ENCODE results near the gene BMPR2.

BMPR2 gene

DNA sequence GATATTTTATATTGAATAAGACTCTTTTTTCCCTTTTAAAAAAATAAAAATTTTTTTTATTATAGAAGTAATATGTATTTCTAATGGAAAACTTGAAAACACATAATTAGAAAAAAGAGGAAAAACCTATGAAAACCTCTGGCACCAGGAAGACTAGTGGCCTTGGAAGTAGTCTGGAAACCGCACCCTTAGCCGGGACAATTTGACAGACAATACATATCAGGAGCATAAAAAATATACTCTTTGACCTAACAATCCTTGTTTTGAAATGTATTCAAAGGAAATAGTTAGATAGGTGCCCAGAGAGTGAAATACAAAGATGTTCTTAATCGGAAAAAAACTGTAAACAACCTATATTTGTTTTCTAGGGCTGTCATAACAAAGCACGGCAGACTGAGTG is 223.8 kb downstream of the BMPR2 start:
- H3K9ac ChIP-seq (ENCODE audit: low read depth, low read length), result no peak overlapping the region
- H3K27ac ChIP-seq (ENCODE audit: low read depth, low read length), result no peak overlapping the region
- WGBS, result 88% methylated on average over 4 of the region's 4 CpGs
- no peaks in the 10 kb centered on the region for H3K4me1 ChIP-seq (ENCODE audit: insufficient read depth, low read length)
- H3K27me3 ChIP-seq (ENCODE audit: insufficient read depth, low read length), result no peaks in the 10 kb centered on the region
- no peaks in the 10 kb centered on the region for H3K36me3 ChIP-seq (ENCODE audit: insufficient read depth, low read length)
- H3K4me3 ChIP-seq (ENCODE audit: low read length), result no peak overlapping the region
- H3K9me3 ChIP-seq (ENCODE audit: insufficient read depth, low read depth, low read length), result no peaks in the 10 kb centered on the region

DNA sequence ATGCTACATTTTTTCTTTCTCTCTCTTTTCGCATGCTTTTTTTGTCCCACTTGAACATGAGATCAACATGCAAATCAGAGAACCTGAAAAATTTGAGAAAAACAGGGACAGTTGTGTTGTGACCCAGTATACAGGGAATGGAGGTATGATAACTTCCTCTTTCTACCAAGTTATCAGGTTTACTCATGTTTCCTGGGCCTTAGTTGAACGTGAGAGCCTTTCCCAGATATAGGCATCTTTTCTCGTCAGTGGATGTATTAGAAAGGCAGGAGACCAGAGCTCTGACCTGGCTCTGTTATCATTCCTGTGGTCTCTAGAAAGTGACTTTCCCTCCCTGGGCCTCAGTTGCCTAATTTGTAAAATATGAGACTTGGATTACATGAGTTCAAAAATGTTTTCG is 228.6 kb downstream of the BMPR2 start:
- no peak overlapping the region for H3K27ac ChIP-seq (ENCODE audit: low read depth, low read length)

DNA sequence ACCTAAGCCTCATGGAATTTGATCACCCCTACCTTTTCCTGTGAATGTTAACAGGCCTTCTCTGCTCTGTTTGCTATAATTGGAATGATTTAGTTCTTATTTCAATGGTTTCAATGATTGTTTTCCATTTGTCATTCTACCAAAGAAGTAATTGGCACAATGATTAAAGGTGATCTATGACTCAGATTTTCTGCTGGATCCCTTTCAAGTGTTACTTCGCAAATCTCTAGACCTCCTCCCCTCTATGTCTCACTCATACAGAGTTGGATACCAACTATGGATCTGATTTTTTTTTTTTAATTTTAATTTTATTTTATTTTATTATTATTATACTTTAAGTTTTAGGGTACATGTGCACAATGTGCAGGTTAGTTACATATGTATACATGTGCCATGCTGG is 229.0 kb downstream of the BMPR2 start:
- no peaks in the 10 kb centered on the region for H3K27me3 ChIP-seq (ENCODE audit: insufficient read depth, low read length)
- H3K4me3 ChIP-seq (ENCODE audit: low read length), result no peak overlapping the region
- H3K9me3 ChIP-seq (ENCODE audit: insufficient read depth, low read depth, low read length), result no peaks in the 10 kb centered on the region
- H3K4me1 ChIP-seq (ENCODE audit: insufficient read depth, low read length), result peaks cover 5% of the 10 kb centered on the region; the same call in 1 of the 2 replicates
- WGBS, result 100% methylated on average over 1 of the region's 1 CpG
- H3K36me3 ChIP-seq (ENCODE audit: insufficient read depth, low read length), result no peaks in the 10 kb centered on the region
- no peak overlapping the region for H3K27ac ChIP-seq (ENCODE audit: low read depth, low read length)
- no peak overlapping the region for H3K9ac ChIP-seq (ENCODE audit: low read depth, low read length)

More for the DNA sequence above, 228.6 kb downstream of the BMPR2 start:
- WGBS, result 87% methylated on average over 3 of the region's 4 CpGs
- Histone ChIP-seq H3K9me3 (ENCODE audit: insufficient read depth, low read depth, low read length) (no peaks in the 10 kb centered on the region), H3K9ac (ENCODE audit: low read depth, low read length) (no peak overlapping the region), H3K36me3 (ENCODE audit: insufficient read depth, low read length) (no peaks in the 10 kb centered on the region), H3K4me3 (ENCODE audit: low read length) (no peak overlapping the region), H3K4me1 (ENCODE audit: insufficient read depth, low read length) (peaks cover 1% of the 10 kb centered on the region; the same call in 1 of the 2 replicates), H3K27me3 (ENCODE audit: insufficient read depth, low read length) (no peaks in the 10 kb centered on the region)

DNA sequence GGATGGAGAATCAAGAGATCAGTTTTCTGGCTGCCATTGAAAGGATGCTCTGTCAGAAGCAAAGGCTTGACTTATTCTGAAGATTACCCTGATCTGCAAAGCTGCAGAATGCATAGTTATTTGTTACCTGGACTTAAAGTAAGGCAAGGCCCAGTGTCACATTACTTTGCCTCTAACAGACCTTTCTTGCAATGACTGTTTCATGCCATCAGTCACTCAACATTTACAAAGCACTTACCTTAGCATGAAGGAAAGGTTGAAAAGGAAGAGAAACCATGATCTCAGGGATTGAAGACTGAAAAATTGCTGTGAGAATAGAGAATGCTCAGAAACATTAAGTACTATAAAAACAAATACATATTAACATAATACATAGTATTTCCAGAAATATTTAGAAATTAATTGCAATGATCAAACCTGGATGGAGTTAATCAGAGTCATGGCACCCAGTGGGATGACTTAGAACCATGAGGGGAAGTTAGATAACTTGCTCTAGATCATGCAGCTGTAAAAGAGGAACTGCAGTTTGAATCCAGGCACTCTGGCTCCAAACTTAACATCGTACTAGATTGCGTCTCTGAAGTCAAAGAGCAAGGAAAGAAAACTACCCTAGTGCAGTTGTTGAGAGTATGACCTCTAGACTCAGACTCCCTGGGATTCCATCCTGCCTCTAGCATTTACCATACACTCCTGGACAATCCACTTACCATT is 232.2 kb downstream of the BMPR2 start:
- WGBS, result 100% methylated on average over 2 of the region's 2 CpGs
- Histone ChIP-seq H3K4me1 (ENCODE audit: insufficient read depth, low read length) (peaks cover 5% of the 10 kb centered on the region; the same call in 1 of the 2 replicates), H3K4me3 (ENCODE audit: low read length) (no peak overlapping the region), H3K9ac (ENCODE audit: low read depth, low read length) (no peak overlapping the region), H3K27me3 (ENCODE audit: insufficient read depth, low read length) (no peaks in the 10 kb centered on the region), H3K27ac (ENCODE audit: low read depth, low read length) (no peak overlapping the region), H3K36me3 (ENCODE audit: insufficient read depth, low read length) (no peaks in the 10 kb centered on the region), H3K9me3 (ENCODE audit: insufficient read depth, low read depth, low read length) (no peaks in the 10 kb centered on the region)

DNA sequence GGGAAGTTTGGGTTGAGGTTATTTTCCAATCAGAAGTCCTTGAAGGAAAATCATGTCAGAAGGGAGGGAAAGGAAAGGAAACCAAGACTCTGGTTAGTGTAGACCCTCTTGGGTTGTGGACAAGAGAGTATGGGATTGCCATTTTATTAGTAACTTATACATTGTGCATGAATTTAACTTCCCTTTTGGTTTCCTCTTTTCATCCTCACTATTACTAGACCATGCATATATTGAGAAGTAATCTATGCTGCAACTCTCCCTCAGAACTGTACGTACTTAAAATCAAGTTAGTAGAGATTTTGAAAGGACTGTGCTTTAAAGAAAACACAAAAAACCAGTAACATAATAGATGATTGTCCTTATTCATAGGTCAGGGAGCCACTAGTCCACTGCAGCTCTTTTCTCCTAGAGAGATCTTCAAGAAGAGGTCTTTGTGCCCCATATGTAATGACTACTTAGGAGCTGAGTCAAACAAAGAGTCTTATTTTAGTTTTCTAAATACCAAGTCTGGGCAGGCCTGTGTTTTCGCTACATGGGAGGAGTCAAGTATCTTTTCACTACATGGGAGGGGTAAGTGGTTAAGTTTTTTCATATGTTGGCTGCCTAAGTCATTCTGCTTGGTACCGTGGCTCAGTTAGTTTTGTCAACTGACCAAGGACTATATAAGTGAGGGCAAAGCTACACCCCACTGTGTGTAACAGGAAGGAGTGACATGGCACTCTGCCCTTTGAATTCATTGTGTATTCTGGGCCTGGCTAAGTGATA is 233.4 kb downstream of the BMPR2 start:
- WGBS, result 84% methylated on average over 2 of the region's 3 CpGs

DNA sequence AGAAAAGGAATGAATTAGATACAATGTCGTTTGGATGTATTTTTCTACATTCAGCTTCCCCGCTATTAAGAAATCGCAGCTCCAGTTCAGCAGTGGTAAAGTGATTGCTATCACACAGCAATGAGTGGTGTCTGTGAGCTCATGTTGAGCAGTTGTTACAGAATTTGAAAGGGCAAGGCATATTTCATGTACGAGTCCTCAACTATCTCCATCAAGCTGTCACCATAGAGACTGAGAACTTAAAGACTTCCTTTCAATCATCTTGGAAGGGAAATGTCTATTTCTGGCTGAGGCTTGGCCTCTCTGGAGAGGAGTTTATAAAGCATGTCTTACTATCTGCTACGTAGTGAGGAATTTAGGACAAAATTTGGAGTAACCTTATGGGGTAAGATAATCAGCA is 234.3 kb downstream of the BMPR2 start:
- Histone ChIP-seq H3K9ac (ENCODE audit: low read depth, low read length) (no peak overlapping the region), H3K27ac (ENCODE audit: low read depth, low read length) (no peak overlapping the region), H3K27me3 (ENCODE audit: insufficient read depth, low read length) (no peaks in the 10 kb centered on the region), H3K9me3 (ENCODE audit: insufficient read depth, low read depth, low read length) (no peaks in the 10 kb centered on the region), H3K4me1 (ENCODE audit: insufficient read depth, low read length) (peaks cover 5% of the 10 kb centered on the region; the same call in 1 of the 2 replicates), H3K36me3 (ENCODE audit: insufficient read depth, low read length) (no peaks in the 10 kb centered on the region), H3K4me3 (ENCODE audit: low read length) (no peak overlapping the region)
- WGBS, result 94% methylated on average over 5 of the region's 5 CpGs

More for the DNA sequence above, 233.4 kb downstream of the BMPR2 start:
- peaks cover 5% of the 10 kb centered on the region; the same call in 1 of the 2 replicates for H3K4me1 ChIP-seq (ENCODE audit: insufficient read depth, low read length)
- no peak overlapping the region for H3K9ac ChIP-seq (ENCODE audit: low read depth, low read length)
- H3K27ac ChIP-seq (ENCODE audit: low read depth, low read length), result no peak overlapping the region
- H3K4me3 ChIP-seq (ENCODE audit: low read length), result no peak overlapping the region
- no peaks in the 10 kb centered on the region for H3K9me3 ChIP-seq (ENCODE audit: insufficient read depth, low read depth, low read length)
- no peaks in the 10 kb centered on the region for H3K36me3 ChIP-seq (ENCODE audit: insufficient read depth, low read length)
- no peaks in the 10 kb centered on the region for H3K27me3 ChIP-seq (ENCODE audit: insufficient read depth, low read length)

DNA sequence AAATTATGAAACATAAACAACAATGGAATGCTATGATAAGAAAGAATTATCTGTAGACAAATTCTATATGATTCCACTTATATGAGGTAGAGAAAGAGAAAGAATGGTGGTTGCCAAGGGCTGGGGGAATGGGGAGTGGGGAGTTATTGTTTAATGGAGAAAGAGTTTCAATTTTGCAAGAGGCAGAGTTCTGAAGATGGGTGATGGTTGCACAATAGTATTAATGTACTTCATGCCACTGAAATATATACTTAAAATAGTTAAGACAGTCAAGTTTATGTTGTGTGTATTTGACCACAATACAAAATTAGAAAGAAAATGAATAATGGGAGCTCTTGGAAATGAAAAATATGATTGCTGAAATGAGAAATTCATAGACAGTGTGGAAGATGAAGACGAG is 236.0 kb downstream of the BMPR2 start:
- H3K9me3 ChIP-seq (ENCODE audit: insufficient read depth, low read depth, low read length), result no peaks in the 10 kb centered on the region
- no peaks in the 10 kb centered on the region for H3K27me3 ChIP-seq (ENCODE audit: insufficient read depth, low read length)
- H3K36me3 ChIP-seq (ENCODE audit: insufficient read depth, low read length), result no peaks in the 10 kb centered on the region
- no peak overlapping the region for H3K27ac ChIP-seq (ENCODE audit: low read depth, low read length)
- H3K4me1 ChIP-seq (ENCODE audit: insufficient read depth, low read length), result peaks cover 5% of the 10 kb centered on the region; the same call in 1 of the 2 replicates
- 95% methylated on average over 1 of the region's 1 CpG for WGBS
- no peak overlapping the region for H3K9ac ChIP-seq (ENCODE audit: low read depth, low read length)
- H3K4me3 ChIP-seq (ENCODE audit: low read length), result no peak overlapping the region

DNA sequence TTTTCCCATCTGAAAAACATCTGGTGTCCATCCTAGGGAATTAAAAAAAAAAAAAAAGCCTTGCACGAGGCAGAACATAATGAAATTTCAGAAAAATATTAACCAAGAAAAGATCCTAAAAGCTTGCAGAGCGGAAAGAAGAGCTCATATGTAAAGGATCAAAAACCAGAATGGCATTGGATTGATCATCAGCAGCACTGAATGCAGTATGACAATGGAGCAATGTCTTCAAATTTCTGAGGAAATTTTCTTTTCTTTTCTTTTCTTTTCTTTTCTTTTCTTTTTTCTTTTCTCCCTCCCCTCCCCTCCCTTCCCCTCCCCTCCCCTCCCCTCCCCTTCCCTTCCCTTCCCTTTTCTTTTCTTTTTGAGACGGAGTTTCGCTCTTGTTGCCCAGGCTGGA is 237.4 kb downstream of the BMPR2 start:
- Histone ChIP-seq H3K27ac (ENCODE audit: low read depth, low read length) (no peak overlapping the region), H3K9ac (ENCODE audit: low read depth, low read length) (no peak overlapping the region), H3K9me3 (ENCODE audit: insufficient read depth, low read depth, low read length) (no peaks in the 10 kb centered on the region), H3K4me3 (ENCODE audit: low read length) (no peak overlapping the region), H3K27me3 (ENCODE audit: insufficient read depth, low read length) (no peaks in the 10 kb centered on the region), H3K4me1 (ENCODE audit: insufficient read depth, low read length) (peaks cover 5% of the 10 kb centered on the region; the same call in 1 of the 2 replicates), H3K36me3 (ENCODE audit: insufficient read depth, low read length) (no peaks in the 10 kb centered on the region)
- whole genome bisulfite sequencing, result 95% methylated on average over 4 of the region's 4 CpGs
